HepG2 (cell line): ENCODE measurements around the gene ARMC3. TPM values are rescaled to one million over a fixed set of nuclear protein-coding genes. Genes with fewer than 3 reads are reported as not detected.

Experiments
- ATAC-seq: fragments of 200-7000 bp; cut with Tn5 transposase; 3 replicates; pipeline ENCODE4 v1.9.1; 2020; ENCODE audit warnings: mild to moderate bottlenecking, moderate library complexity
- BruUV-seq: library from RNA; stranded (reverse); fragments of 400-500 nt; replicated peaks from 2 replicates; lab custom pipeline; 2021; lab: Mats Ljungman, UMichigan
- CTCF ChIA-PET: fragments of 300-600 bp; formaldehyde crosslinking; extraction: SDS; loops from one replicate; lab custom pipeline; 2021; ENCODE audit warnings: low total read pairs, inconsistent platforms, low intra/inter-chr PET ratio; lab: Yijun Ruan, JAX
- POLR2A ChIA-PET: fragments of 350-600 bp; sonication (Branson Sonifier 250); formaldehyde crosslinking; loops from one replicate; lab custom pipeline; 2020; ENCODE audit warnings: antibody characterized with exemption, inconsistent platforms; lab: Yijun Ruan, JAX
- DNase-seq: peaks from one replicate; pipeline ENCODE4 v3.0.0-alpha.2; 2015; ENCODE audit warnings: low spot score
- FAIRE-seq: peaks from 3 replicates; lab custom pipeline; 2011; peaks lifted over from hg19 to GRCh38; lab: Jason Lieb, UNC
- H2AFZ ChIP-seq: one replicate; pipeline ENCODE4 v1.6.1; 2011; ENCODE audit warnings: low read length, inconsistent platforms
- H3K27ac ChIP-seq: fragments of 300-600 bp; 3 replicates; pipeline ENCODE4 v1.8.0; 2011; ENCODE audit warnings: mixed run types, mild to moderate bottlenecking, mixed read lengths, low read length, inconsistent platforms; ENCODE audit not compliant: insufficient read depth; ENCODE audit errors: extremely low read length
- H3K27me3 ChIP-seq, 2 experiments: fragments of 200-600 bp in 1 of 2; 2 replicates in 1 of 2; 3 replicates in 1 of 2; pipeline versions ENCODE4 v1.6.0 to v1.8.0; 2011; ENCODE audit warnings: low read length in 2 of 2, mild to moderate bottlenecking in 2 of 2, moderate library complexity in 2 of 2, inconsistent platforms in 1 of 2; ENCODE audit not compliant: insufficient read depth in 2 of 2, control insufficient read depth in 1 of 2
- H3K36me3 ChIP-seq, 2 experiments: fragments of 200-600 bp in 1 of 2; replicated peaks in 1 of 2; 2 replicates in 1 of 2; 3 replicates in 1 of 2; pipeline versions ENCODE4 v1.5.1 to v1.8.0; 2011; ENCODE audit warnings: low read length in 2 of 2, inconsistent platforms in 1 of 2; ENCODE audit not compliant: insufficient read depth in 2 of 2, control insufficient read depth in 1 of 2
- H3K4me1 ChIP-seq: 2 replicates; pipeline ENCODE4 v1.5.1; 2012; ENCODE audit warnings: low read length, inconsistent platforms; ENCODE audit not compliant: insufficient read depth
- H3K4me2 ChIP-seq: 2 replicates; pipeline ENCODE4 v1.6.0; 2011; ENCODE audit warnings: low read depth, low read length, inconsistent platforms
- H3K4me3 ChIP-seq, 3 experiments: fragments of 200-600 bp in 1 of 3; sonication (generic), shearing (Covaris generic) in 1 of 3; replicated peaks in 1 of 3; 2 replicates each; pipeline ENCODE4 v1.5.1; 2011 to 2016; ENCODE audit warnings: low read length in 3 of 3, inconsistent platforms in 2 of 3, low read depth in 2 of 3, mild to moderate bottlenecking in 2 of 3, control low read depth in 1 of 3, mixed read lengths in 1 of 3; ENCODE audit not compliant: insufficient read depth in 1 of 3
- H3K79me2 ChIP-seq: one replicate; pipeline ENCODE4 v1.6.1; 2011; ENCODE audit warnings: low read length, inconsistent platforms; ENCODE audit not compliant: insufficient read depth
- H3K9ac ChIP-seq: 2 replicates; pipeline ENCODE4 v1.6.0; 2011; ENCODE audit warnings: mild to moderate bottlenecking, low read depth, low read length, inconsistent platforms; ENCODE audit not compliant: insufficient read depth
- H3K9me3 ChIP-seq: 2 replicates; pipeline ENCODE4 v1.5.1; 2012; ENCODE audit warnings: mild to moderate bottlenecking, low read length
- H4K20me1 ChIP-seq: 2 replicates; pipeline ENCODE4 v1.6.0; 2011; ENCODE audit warnings: inconsistent platforms, mild to moderate bottlenecking, low read length, moderate library complexity; ENCODE audit not compliant: insufficient read depth
- FOXA1 ChIP-seq, 2 experiments: fragments of 450-650 bp in 1 of 2; sonication (generic) in 1 of 2; formaldehyde crosslinking in 1 of 2; IDR thresholded peaks; 2 replicates each; pipeline versions ENCODE4 v1.4.0 to v1.6.1; 2016 to 2020; ENCODE audit warnings: missing genetic modification reagents in 1 of 2
- JUND ChIP-seq: sonication (generic); formaldehyde crosslinking; IDR thresholded peaks from 2 replicates; pipeline ENCODE4 v1.8.0; 2022; ENCODE audit warnings: mild to moderate bottlenecking, missing genetic modification reagents
- MZF1 ChIP-seq: sonication (generic); formaldehyde crosslinking; IDR thresholded peaks from 2 replicates; pipeline ENCODE4 v1.8.1; 2023; ENCODE audit warnings: mild to moderate bottlenecking, missing genetic modification reagents, borderline replicate concordance
- PCBP1 ChIP-seq: fragments of 200-400 bp; formaldehyde crosslinking; IDR thresholded peaks from 2 replicates; pipeline ENCODE4 v1.6.1; 2017; ENCODE audit warnings: mild to moderate bottlenecking, low read depth, low read length, borderline replicate concordance
- RFX5 ChIP-seq: IDR thresholded peaks from 2 replicates; pipeline ENCODE4 v1.6.1; 2011; ENCODE audit warnings: low read depth, low read length, improper control_type of control experiment
- TCF12 ChIP-seq, 2 experiments: fragments of 450-650 bp in 1 of 2; sonication (generic) in 1 of 2; formaldehyde crosslinking in 1 of 2; IDR thresholded peaks; 2 replicates each; pipeline versions ENCODE4 v1.6.1 to v1.8.0; 2017 to 2022; ENCODE audit warnings: antibody characterized with exemption in 1 of 2, mild to moderate bottlenecking in 1 of 2, missing genetic modification reagents in 1 of 2, moderate library complexity in 1 of 2
- ZNF616 ChIP-seq: sonication (generic); formaldehyde crosslinking; IDR thresholded peaks from 2 replicates; pipeline ENCODE4 v1.5.0; 2020; ENCODE audit warnings: low read depth, mild to moderate bottlenecking, missing genetic modification reagents
- ZNF780A ChIP-seq: sonication (generic); formaldehyde crosslinking; IDR thresholded peaks from 2 replicates; pipeline ENCODE4 v1.8.0; 2022; ENCODE audit warnings: mild to moderate bottlenecking, missing genetic modification reagents, moderate library complexity
- ZNF790 ChIP-seq: sonication (generic); formaldehyde crosslinking; IDR thresholded peaks from 2 replicates; pipeline ENCODE4 v1.8.0; 2022; ENCODE audit warnings: missing genetic modification reagents, mild to moderate bottlenecking, borderline replicate concordance
- WGBS: methylation state at CpG from one replicate; pipeline ENCODE4 v1.1.6; 2017; ENCODE audit warnings: low lambda C conversion rate; 5-methylcytosine and 5-hydroxymethylcytosine counted together
- in situ Hi-C: cut with HindIII; loops from 2 replicates; pipeline ENCODE4 v1.10.0; 2017; ENCODE audit warnings: low pct_unique_long_range_greater_than_20kb; ENCODE audit not compliant: extremely low pct_ligation_motif_present
- intact Hi-C: fragments of 100-400 bp; cut with micrococcal nuclease; formaldehyde crosslinking; loops from one replicate; pipeline ENCODE4 v1.10.0; 2022; ENCODE audit not compliant: unreplicated experiment
- polyA plus RNA-seq, 8 experiments: library from polyadenylated mRNA; depleted of rRNA in 3 of 8; stranded (reverse) in 7 of 8; unstranded in 1 of 8; fragments of >200 nt; fragmentation: Illumina TruSeq in 4 of 8; extraction: Trizol in 4 of 8; gene quantifications; 2 replicates each; pipeline versions ENCODE4 v1.2.1 to v1.2.3, GENCODE V29; 2011 to 2016; ENCODE audit warnings: low read depth in 4 of 8, missing spikeins in 1 of 8, mixed read lengths in 1 of 8; ENCODE audit not compliant: insufficient read depth in 1 of 8
- total RNA-seq, 5 experiments: library from RNA; depleted of rRNA; stranded (reverse); fragments of >200 nt; fragmentation: Illumina TruSeq; extraction: Trizol; gene quantifications; 2 replicates each; pipeline ENCODE4 v1.2.3, GENCODE V29; 2016; ENCODE audit warnings: low read depth in 1 of 5
- TF ChIP-seq, protein P1 (sequence below): sonication (generic); formaldehyde crosslinking; IDR thresholded peaks from 2 replicates; pipeline ENCODE4 v1.8.1; 2023; ENCODE audit warnings: mild to moderate bottlenecking, moderate library complexity, missing genetic modification reagents
- TF ChIP-seq, protein P2 (sequence below): sonication (generic); formaldehyde crosslinking; IDR thresholded peaks from 2 replicates; pipeline ENCODE4 v1.8.0; 2022; ENCODE audit warnings: low read depth, missing genetic modification reagents
- TF ChIP-seq, protein P3 (sequence below): sonication (generic); formaldehyde crosslinking; IDR thresholded peaks from 2 replicates; pipeline ENCODE4 v1.5.0; 2020; ENCODE audit warnings: missing genetic modification reagents

Gene ARMC3
- total and polyA plus RNA-seq, 2 of the 13 experiments (the other 11 are each of a cell fraction or from before 2014, with no cell fraction given) = not detected

DNA sequence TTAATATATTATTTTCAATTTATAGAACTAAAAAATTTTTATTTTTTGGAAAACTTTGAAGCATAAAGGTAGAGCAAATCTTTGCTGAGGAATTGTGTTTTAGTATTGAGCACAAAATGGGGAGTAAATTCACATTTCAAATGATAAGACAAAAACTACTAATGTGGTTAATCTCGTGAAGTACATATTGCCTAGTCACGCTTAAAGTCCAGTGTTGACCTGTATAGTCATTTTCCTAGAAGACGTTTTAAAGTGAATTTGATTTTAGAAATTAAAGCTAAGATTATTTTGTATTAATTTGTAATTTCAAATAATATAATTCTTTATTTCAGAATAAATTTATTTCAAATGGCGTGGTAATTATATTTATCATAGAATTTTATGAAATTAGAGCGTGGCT is 110.3 kb downstream of the ARMC3 start:
- intact Hi-C loops = no loop called here
- ChIA-PET POLR2A (no interaction called here), CTCF (no interaction called here)
- 17% methylated on average over 5 of the region's 5 CpGs for WGBS
- Histone ChIP-seq H3K27ac (no peak overlapping the region), H4K20me1 (no peaks in the 10 kb centered on the region), H3K9me3 (no peaks in the 10 kb centered on the region), H2AFZ (no peak overlapping the region), H3K4me3 (no peak overlapping the region), H3K4me1 (no peaks in the 10 kb centered on the region), H3K79me2 (no peaks in the 10 kb centered on the region), H3K36me3 (no peaks in the 10 kb centered on the region), H3K4me2 (no peak overlapping the region), H3K9ac (no peak overlapping the region), H3K27me3 (no peaks in the 10 kb centered on the region; a peak in 1 of 5 replicates)
- ATAC-seq = no peak
- DNase-seq = no peak
- TF ChIP-seq, protein P1, sequence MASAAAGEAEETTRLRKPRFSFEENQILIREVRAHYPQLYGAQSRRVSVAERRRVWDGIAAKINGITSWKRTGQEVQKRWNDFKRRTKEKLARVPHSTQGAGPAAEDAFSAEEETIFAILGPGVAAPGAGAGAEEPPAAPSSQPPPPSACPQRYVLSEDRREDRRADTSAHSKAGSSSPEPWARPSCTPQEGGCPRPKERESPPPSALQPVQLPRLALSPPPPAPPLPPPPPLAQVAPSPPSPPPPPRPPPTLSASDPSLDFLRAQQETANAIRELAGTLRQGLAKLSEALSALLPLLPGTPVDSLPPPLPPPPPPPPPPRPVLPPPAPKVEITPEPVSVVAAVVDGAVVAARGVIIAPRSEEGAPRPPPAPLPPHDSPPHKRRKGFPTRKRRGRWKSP (CRISPR knock-in tag) = no peak
- TF ChIP-seq, protein P2, sequence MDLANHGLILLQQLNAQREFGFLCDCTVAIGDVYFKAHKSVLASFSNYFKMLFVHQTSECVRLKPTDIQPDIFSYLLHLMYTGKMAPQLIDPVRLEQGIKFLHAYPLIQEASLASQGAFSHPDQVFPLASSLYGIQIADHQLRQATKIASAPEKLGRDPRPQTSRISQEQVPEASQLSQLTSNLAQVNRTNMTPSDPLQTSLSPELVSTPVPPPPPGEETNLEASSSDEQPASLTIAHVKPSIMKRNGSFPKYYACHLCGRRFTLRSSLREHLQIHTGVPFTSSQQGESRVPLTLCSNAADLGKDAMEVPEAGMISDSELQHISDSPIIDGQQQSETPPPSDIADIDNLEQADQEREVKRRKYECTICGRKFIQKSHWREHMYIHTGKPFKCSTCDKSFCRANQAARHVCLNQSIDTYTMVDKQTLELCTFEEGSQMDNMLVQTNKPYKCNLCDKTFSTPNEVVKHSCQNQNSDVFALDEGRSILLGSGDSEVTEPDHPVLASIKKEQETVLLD (CRISPR knock-in tag) = no peak
- TF ChIP-seq ZNF616 (CRISPR knock-in tag) (no peak), FOXA1 (IDR thresholded peaks at IDR 0.05) (no peak), FOXA1 (CRISPR knock-in tag; IDR thresholded peaks at IDR 0.05) (no peak), ZNF790 (CRISPR knock-in tag) (no peak), JUND (CRISPR knock-in tag) (no peak), ZNF780A (CRISPR knock-in tag) (no peak), TCF12 (IDR thresholded peaks at IDR 0.05) (no peak), TCF12 (CRISPR knock-in tag; IDR thresholded peaks at IDR 0.05) (no peak), PCBP1 (no peak), RFX5 (no peak), MZF1 (CRISPR knock-in tag) (no peak)
- TF ChIP-seq, protein P3, sequence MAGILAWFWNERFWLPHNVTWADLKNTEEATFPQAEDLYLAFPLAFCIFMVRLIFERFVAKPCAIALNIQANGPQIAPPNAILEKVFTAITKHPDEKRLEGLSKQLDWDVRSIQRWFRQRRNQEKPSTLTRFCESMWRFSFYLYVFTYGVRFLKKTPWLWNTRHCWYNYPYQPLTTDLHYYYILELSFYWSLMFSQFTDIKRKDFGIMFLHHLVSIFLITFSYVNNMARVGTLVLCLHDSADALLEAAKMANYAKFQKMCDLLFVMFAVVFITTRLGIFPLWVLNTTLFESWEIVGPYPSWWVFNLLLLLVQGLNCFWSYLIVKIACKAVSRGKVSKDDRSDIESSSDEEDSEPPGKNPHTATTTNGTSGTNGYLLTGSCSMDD = no peak
- BruUV-seq = no TSS peak
- FAIRE-seq = no peak
- in situ Hi-C loops = no loop called here
